Natural killer cell (primary cell): ENCODE measurements around the gene CXCL14. TPM values are rescaled to one million over a fixed set of nuclear protein-coding genes. Genes with fewer than 3 reads are reported as not detected.

Experiments used
- ATAC-seq, 3 donors: fragments of 150-1000 bp in 2 of 3; fragments of 200-7000 bp in 1 of 3; cut with Tn5 transposase; 1 replicate in 1 of 3; 2 replicates in 2 of 3; pipeline ENCODE4 v1.10.0; 2021; ENCODE audit warnings: mild to moderate bottlenecking in 2 of 3, moderate library complexity in 2 of 3
- DNase-seq, 2 donors: peaks; one replicate each; pipeline versions ENCODE4 v3.0.0 to v3.0.0-alpha.2; 2013 to 2021; ENCODE audit warnings: mixed read lengths in 1 of 2
- H3K27ac ChIP-seq: one replicate; pipeline ENCODE4 v1.5.1; 2013; ENCODE audit warnings: mild to moderate bottlenecking, low read length
- H3K27me3 ChIP-seq: one replicate; pipeline ENCODE4 v1.6.1; 2013; ENCODE audit warnings: low read length; ENCODE audit not compliant: control insufficient read depth, insufficient read depth
- H3K36me3 ChIP-seq: one replicate; pipeline ENCODE4 v1.6.1; 2013; ENCODE audit warnings: low read length; ENCODE audit not compliant: control insufficient read depth, insufficient read depth
- H3K4me1 ChIP-seq: one replicate; pipeline ENCODE4 v1.6.1; 2013; ENCODE audit warnings: low read length; ENCODE audit not compliant: control insufficient read depth, insufficient read depth
- H3K4me3 ChIP-seq: one replicate; pipeline ENCODE4 v1.5.1; 2013; ENCODE audit warnings: low read length
- H3K9me3 ChIP-seq: one replicate; pipeline ENCODE4 v1.6.1; 2013; ENCODE audit warnings: low read length; ENCODE audit not compliant: control insufficient read depth, insufficient read depth
- H3K27ac Mint-ChIP-seq, 2 donors: one replicate each; pipeline ENCODE4 v1.8.0; 2022; ENCODE audit warnings: mild to moderate bottlenecking in 2 of 2, mixed read lengths in 2 of 2, moderate library complexity in 1 of 2
- H3K27me3 Mint-ChIP-seq, 2 donors: one replicate each; pipeline ENCODE4 v1.8.0; 2022; ENCODE audit warnings: low read depth in 2 of 2, mixed read lengths in 2 of 2
- H3K36me3 Mint-ChIP-seq: one replicate; pipeline ENCODE4 v1.8.0; 2022; ENCODE audit warnings: mixed read lengths
- H3K4me1 Mint-ChIP-seq, 2 donors: one replicate each; pipeline ENCODE4 v1.8.0; 2022; ENCODE audit warnings: mixed read lengths in 2 of 2
- H3K4me3 Mint-ChIP-seq: one replicate; pipeline ENCODE4 v1.8.0; 2022; ENCODE audit warnings: mild to moderate bottlenecking, moderate library complexity, mixed read lengths
- H3K9me3 Mint-ChIP-seq, 2 donors: one replicate each; pipeline ENCODE4 v1.8.0; 2022; ENCODE audit warnings: mixed read lengths in 2 of 2
- WGBS: methylation state at CpG from one replicate; pipeline ENCODE4 v1.1.7; 2013; ENCODE audit warnings: missing lambda C conversion rate; ENCODE audit not compliant: insufficient coverage; 5-methylcytosine and 5-hydroxymethylcytosine counted together
- intact Hi-C: fragments of 100-400 bp; cut with micrococcal nuclease; formaldehyde crosslinking; loops from one replicate; pipeline ENCODE4 v1.14.2; 2022
- total RNA-seq, 4 donors: library from RNA; stranded (reverse); fragments of 120-200 nt in 1 of 4; gene quantifications; one replicate each; pipeline versions ENCODE4 v1.2.3 to v1.2.4, GENCODE V29; 2013 to 2022
- TF ChIP-seq, protein P1 (sequence below): fragments of 200-600 bp; IDR thresholded peaks from one replicate; pipeline ENCODE4 v1.8.0; 2022; ENCODE audit warnings: antibody characterized with exemption

CXCL14 gene
- total RNA-seq, 3 donors from 2014 or later (not counting 1 experiment from before 2014, with no cell fraction given) = not detected

DNA sequence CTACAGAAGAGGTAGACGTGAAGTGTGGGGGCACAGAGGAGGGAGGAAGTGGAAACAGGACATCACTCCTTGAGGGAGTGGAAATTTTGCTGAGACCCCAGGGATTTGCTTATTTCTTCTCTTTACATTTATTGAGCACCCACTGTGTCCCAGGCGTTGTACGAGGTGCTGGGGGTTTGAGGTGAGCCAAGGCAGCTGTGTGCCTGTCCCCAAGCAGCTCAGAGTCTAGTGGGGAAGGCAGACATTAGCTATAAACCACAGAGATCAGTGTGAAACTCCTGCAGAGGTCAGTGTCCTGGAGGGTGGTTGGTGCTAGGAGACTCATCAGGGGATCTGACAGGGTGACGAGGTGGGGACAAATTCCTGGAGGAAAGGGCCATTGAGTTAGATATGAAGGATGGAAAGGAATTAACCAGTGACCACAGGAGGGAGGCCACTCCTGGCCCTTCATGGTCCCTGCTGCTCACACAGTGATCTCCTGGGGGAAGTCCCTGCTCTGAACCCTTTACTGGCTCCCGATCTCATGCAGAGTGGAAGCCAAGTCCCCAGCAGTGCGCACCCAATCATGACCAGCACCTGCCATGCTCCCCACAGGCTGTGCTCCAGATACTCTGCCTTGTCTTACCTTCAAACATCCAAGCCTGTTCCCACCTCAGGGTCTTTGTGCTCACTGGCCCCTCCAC lies 3.4 kb upstream of the CXCL14 start:
- 64% methylated on average over 6 of the region's 6 CpGs for WGBS
- no peaks in the 10 kb centered on the region for H3K9me3 Mint-ChIP-seq
- H3K27me3 ChIP-seq = peaks cover 8% of the 10 kb centered on the region
- H3K4me1 Mint-ChIP-seq = no peaks in the 10 kb centered on the region
- intact Hi-C loops = no loop called here
- no peaks in the 10 kb centered on the region for H3K36me3 Mint-ChIP-seq
- no peak overlapping the region for H3K27ac Mint-ChIP-seq
- ATAC-seq (no peak), DNase-seq (no peak)
- peaks cover 29 to 60% of the 10 kb centered on the region in 2 donors for H3K27me3 Mint-ChIP-seq
- TF ChIP-seq, protein P1, sequence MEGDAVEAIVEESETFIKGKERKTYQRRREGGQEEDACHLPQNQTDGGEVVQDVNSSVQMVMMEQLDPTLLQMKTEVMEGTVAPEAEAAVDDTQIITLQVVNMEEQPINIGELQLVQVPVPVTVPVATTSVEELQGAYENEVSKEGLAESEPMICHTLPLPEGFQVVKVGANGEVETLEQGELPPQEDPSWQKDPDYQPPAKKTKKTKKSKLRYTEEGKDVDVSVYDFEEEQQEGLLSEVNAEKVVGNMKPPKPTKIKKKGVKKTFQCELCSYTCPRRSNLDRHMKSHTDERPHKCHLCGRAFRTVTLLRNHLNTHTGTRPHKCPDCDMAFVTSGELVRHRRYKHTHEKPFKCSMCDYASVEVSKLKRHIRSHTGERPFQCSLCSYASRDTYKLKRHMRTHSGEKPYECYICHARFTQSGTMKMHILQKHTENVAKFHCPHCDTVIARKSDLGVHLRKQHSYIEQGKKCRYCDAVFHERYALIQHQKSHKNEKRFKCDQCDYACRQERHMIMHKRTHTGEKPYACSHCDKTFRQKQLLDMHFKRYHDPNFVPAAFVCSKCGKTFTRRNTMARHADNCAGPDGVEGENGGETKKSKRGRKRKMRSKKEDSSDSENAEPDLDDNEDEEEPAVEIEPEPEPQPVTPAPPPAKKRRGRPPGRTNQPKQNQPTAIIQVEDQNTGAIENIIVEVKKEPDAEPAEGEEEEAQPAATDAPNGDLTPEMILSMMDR = no peak
- H3K4me3 ChIP-seq = no peak overlapping the region
- H3K27ac ChIP-seq = no peak overlapping the region
- no peaks in the 10 kb centered on the region for H3K4me1 ChIP-seq
- no peaks in the 10 kb centered on the region for H3K36me3 ChIP-seq
- no peak overlapping the region for H3K4me3 Mint-ChIP-seq
- H3K9me3 ChIP-seq = no peaks in the 10 kb centered on the region

- Mint-ChIP-seq H3K36me3 (no peaks in the 10 kb centered on the region), H3K4me3 (no peak overlapping the region), H3K27ac (no peak overlapping the region), H3K9me3 (no peaks in the 10 kb centered on the region), H3K4me1 (no peaks in the 10 kb centered on the region), H3K27me3 (peaks cover 24 to 55% of the 10 kb centered on the region in 2 donors)
- WGBS = 11% methylated on average over 21 of the region's 21 CpGs
- Histone ChIP-seq H3K4me3 (no peak overlapping the region), H3K27ac (no peak overlapping the region), H3K9me3 (no peaks in the 10 kb centered on the region), H3K4me1 (no peaks in the 10 kb centered on the region), H3K27me3 (peaks cover 8% of the 10 kb centered on the region), H3K36me3 (no peaks in the 10 kb centered on the region)
- TF ChIP-seq, protein P1 = no peak
- DNase-seq (no peak), ATAC-seq (no peak)
- intact Hi-C loops = no loop called here
These were observed 496 bp downstream of the CXCL14 start for GRCh38 chr5:135578305-135578684.

- TF ChIP-seq, protein P1 = no peak
- H3K27ac ChIP-seq = no peak overlapping the region
These were observed 1.4 kb downstream of the CXCL14 start for GRCh38 chr5:135577421-135577820.

More at GRCh38 chr5:135577421-135577820, 1.4 kb downstream of the CXCL14 start:
- peaks cover 22 to 52% of the 10 kb centered on the region in 2 donors for H3K27me3 Mint-ChIP-seq
- H3K4me3 Mint-ChIP-seq = no peak overlapping the region
- DNase-seq (no peak), ATAC-seq (no peak)
- H3K9me3 ChIP-seq = no peaks in the 10 kb centered on the region
- no peaks in the 10 kb centered on the region for H3K9me3 Mint-ChIP-seq
- 48% methylated on average over 8 of the region's 8 CpGs for WGBS
- H3K36me3 Mint-ChIP-seq = no peaks in the 10 kb centered on the region
- H3K4me3 ChIP-seq = no peak overlapping the region
- H3K36me3 ChIP-seq = no peaks in the 10 kb centered on the region
- peaks cover 8% of the 10 kb centered on the region for H3K27me3 ChIP-seq
- no peaks in the 10 kb centered on the region for H3K4me1 ChIP-seq
- intact Hi-C loops = no loop called here
- no peaks in the 10 kb centered on the region for H3K4me1 Mint-ChIP-seq
- H3K27ac Mint-ChIP-seq = no peak overlapping the region
